Testis (tissue), 2 donors: ENCODE results near the gene EIPR1.

Experiments
- POLR2A ChIP-seq: fragments of 450-650 bp; IDR thresholded peaks from one replicate; pipeline ENCODE4 v1.6.1; 2017; ENCODE audit warnings: antibody characterized with exemption, mild to moderate bottlenecking, moderate library complexity
- TF ChIP-seq, protein P1 (sequence below), 3 experiments: fragments of 450-650 bp in 2 of 3; fragments of 200-600 bp in 1 of 3; sonication (generic) in 1 of 3; IDR thresholded peaks; one replicate each; pipeline ENCODE4 v1.5.1; 2016 to 2019; ENCODE audit warnings: antibody characterized with exemption in 3 of 3, mild to moderate bottlenecking in 2 of 3, moderate library complexity in 1 of 3

DNA sequence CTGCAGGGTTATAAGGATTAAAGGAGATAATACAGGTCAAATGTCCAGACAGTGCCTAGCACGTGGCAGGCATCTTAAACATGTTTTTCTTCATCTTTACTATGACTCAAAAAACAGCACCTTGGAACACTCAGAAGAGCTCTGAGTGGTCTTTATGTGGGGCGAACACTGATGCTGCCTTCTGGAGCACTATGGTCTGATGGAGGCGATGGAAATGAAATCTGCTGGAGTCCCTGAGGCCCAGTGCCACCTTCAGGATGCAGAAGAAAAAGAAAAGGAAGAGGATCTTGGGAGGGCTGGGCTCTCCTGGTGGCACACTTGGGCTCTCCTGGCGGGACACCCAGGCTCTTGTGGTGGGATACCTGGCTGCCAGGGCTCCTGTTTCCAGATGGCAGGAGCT, 171.8 kb downstream of the EIPR1 start:
- TF ChIP-seq, protein P1, sequence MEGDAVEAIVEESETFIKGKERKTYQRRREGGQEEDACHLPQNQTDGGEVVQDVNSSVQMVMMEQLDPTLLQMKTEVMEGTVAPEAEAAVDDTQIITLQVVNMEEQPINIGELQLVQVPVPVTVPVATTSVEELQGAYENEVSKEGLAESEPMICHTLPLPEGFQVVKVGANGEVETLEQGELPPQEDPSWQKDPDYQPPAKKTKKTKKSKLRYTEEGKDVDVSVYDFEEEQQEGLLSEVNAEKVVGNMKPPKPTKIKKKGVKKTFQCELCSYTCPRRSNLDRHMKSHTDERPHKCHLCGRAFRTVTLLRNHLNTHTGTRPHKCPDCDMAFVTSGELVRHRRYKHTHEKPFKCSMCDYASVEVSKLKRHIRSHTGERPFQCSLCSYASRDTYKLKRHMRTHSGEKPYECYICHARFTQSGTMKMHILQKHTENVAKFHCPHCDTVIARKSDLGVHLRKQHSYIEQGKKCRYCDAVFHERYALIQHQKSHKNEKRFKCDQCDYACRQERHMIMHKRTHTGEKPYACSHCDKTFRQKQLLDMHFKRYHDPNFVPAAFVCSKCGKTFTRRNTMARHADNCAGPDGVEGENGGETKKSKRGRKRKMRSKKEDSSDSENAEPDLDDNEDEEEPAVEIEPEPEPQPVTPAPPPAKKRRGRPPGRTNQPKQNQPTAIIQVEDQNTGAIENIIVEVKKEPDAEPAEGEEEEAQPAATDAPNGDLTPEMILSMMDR (IDR thresholded peaks at IDR 0.05), result no peak
- no peak for TF ChIP-seq POLR2A
